CD4-positive, alpha-beta memory T cell (primary cell): ENCODE results near the gene PI4KA. TPM values are rescaled to one million over a fixed set of nuclear protein-coding genes. Genes with fewer than 3 reads are reported as not detected.

Experiments used
- CTCF ChIA-PET: fragments of 350-600 bp; sonication (Branson Sonifier 250); formaldehyde crosslinking; loops from one replicate; lab custom pipeline; 2021; ENCODE audit warnings: inconsistent platforms; ENCODE audit not compliant: partially characterized antibody; lab: Charles Lee
- POLR2A ChIA-PET: fragments of 350-600 bp; sonication (Branson Sonifier 250); formaldehyde crosslinking; loops from one replicate; lab custom pipeline; 2021; ENCODE audit not compliant: partially characterized antibody; lab: Charles Lee
- DNase-seq, 5 donors: peaks; one replicate each; pipeline versions ENCODE4 v3.0.0 to v3.0.0-alpha.2; 2020 to 2022; ENCODE audit warnings: mixed read lengths in 1 of 5
- H3K27ac ChIP-seq: one replicate; pipeline ENCODE4 v1.7.0; 2013; ENCODE audit warnings: low read depth, low read length
- H3K27me3 ChIP-seq: 2 replicates; pipeline ENCODE4 v1.7.0; 2013; ENCODE audit warnings: mild to moderate bottlenecking, low read length, moderate library complexity; ENCODE audit not compliant: insufficient read depth
- H3K36me3 ChIP-seq: 2 replicates; pipeline ENCODE4 v1.7.0; 2013; ENCODE audit warnings: mild to moderate bottlenecking, low read length, moderate library complexity; ENCODE audit not compliant: insufficient read depth
- H3K4me1 ChIP-seq: 2 replicates; pipeline ENCODE4 v1.7.0; 2013; ENCODE audit warnings: mild to moderate bottlenecking, low read length, moderate library complexity; ENCODE audit not compliant: insufficient read depth
- H3K4me3 ChIP-seq, 2 donors: one replicate each; pipeline ENCODE4 v1.7.0; 2013; ENCODE audit warnings: low read length in 2 of 2, mild to moderate bottlenecking in 1 of 2
- H3K9me3 ChIP-seq, 2 donors: one replicate each; pipeline ENCODE4 v1.7.0; 2013; ENCODE audit warnings: low read length in 2 of 2, control low read depth in 1 of 2; ENCODE audit not compliant: control insufficient read depth in 1 of 2
- H3K27ac Mint-ChIP-seq, 7 donors: one replicate each; pipeline ENCODE4 v1.8.0; 2020 to 2021; ENCODE audit warnings: mixed read lengths in 7 of 7, mild to moderate bottlenecking in 6 of 7, inconsistent platforms in 3 of 7, moderate library complexity in 3 of 7
- H3K27me3 Mint-ChIP-seq, 2 donors: one replicate each; pipeline ENCODE4 v1.8.0; 2020 to 2021; ENCODE audit warnings: mixed read lengths in 2 of 2
- H3K36me3 Mint-ChIP-seq, 2 donors: one replicate each; pipeline ENCODE4 v1.8.0; 2020 to 2021; ENCODE audit warnings: mixed read lengths in 2 of 2, inconsistent platforms in 1 of 2, mild to moderate bottlenecking in 1 of 2
- H3K4me1 Mint-ChIP-seq, 4 donors: one replicate each; pipeline ENCODE4 v1.8.0; 2020 to 2021; ENCODE audit warnings: mixed read lengths in 4 of 4, mild to moderate bottlenecking in 1 of 4
- H3K4me3 Mint-ChIP-seq, 8 donors: one replicate each; pipeline ENCODE4 v1.8.0; 2020 to 2021; ENCODE audit warnings: mixed read lengths in 8 of 8, mild to moderate bottlenecking in 7 of 8, moderate library complexity in 6 of 8, inconsistent platforms in 3 of 8
- H3K9me3 Mint-ChIP-seq, 8 donors: one replicate each; pipeline ENCODE4 v1.8.0; 2020 to 2021; ENCODE audit warnings: mixed read lengths in 8 of 8, mild to moderate bottlenecking in 5 of 8, inconsistent platforms in 3 of 8, moderate library complexity in 1 of 8
- intact Hi-C: fragments of 100-400 bp; cut with micrococcal nuclease; formaldehyde crosslinking; loops from one replicate; pipeline ENCODE4 v1.15.1; 2023
- polyA plus RNA-seq, 2 donors: library from polyadenylated mRNA; unstranded; fragments of 300-500 nt; fragmentation: Illumina TruSeq; gene quantifications; one replicate each; pipeline ENCODE4 v1.2.3, GENCODE V29; 2021
- total RNA-seq, 2 experiments: library from RNA; stranded (reverse); gene quantifications; one replicate each; pipeline ENCODE4 v1.2.3, GENCODE V29; 2021

PI4KA gene
- total and polyA plus RNA-seq, 4 experiments from 2014 or later = 31.5 to 145 (median 110) TPM

- no peaks in the 10 kb centered on the region for H3K9me3 ChIP-seq
- CTCF ChIA-PET = no interaction called here
- H3K36me3 ChIP-seq = peaks cover 48% of the 10 kb centered on the region
- Mint-ChIP-seq H3K9me3 (no peaks in the 10 kb centered on the region), H3K27ac (peak overlapping the region in 2 of 7 donors; percentile 55 to 83), H3K27me3 (no peaks in the 10 kb centered on the region), H3K4me3 (no peak overlapping the region), H3K4me1 (peaks cover 0 to 1% (median 0%) of the 10 kb centered on the region in 4 donors), H3K36me3 (peaks cover 57 to 79% of the 10 kb centered on the region in 2 donors)
- H3K4me1 ChIP-seq = no peaks in the 10 kb centered on the region
- POLR2A ChIA-PET = no interaction called here
- DNase-seq = no peak
- intact Hi-C loops = no loop called here
- H3K27ac ChIP-seq = no peak overlapping the region
- H3K4me3 ChIP-seq = no peak overlapping the region
- no peaks in the 10 kb centered on the region for H3K27me3 ChIP-seq
These were observed 66.2 kb downstream of the PI4KA start for GRCh38 chr22:20792221-20792965.

GRCh38 chr22:20788627-20789344 lies 69.8 kb downstream of the PI4KA start:
- Mint-ChIP-seq H3K36me3 (peaks cover 28 to 69% of the 10 kb centered on the region in 2 donors), H3K27me3 (no peaks in the 10 kb centered on the region), H3K27ac (peak overlapping the region in 5 of 7 donors; percentile 6 to 92 (median 19)), H3K4me1 (peaks cover 0 to 7% (median 4%) of the 10 kb centered on the region in 4 donors), H3K4me3 (no peak overlapping the region), H3K9me3 (peaks cover 0 to 2% (median 0%) of the 10 kb centered on the region in 8 donors)
- CTCF ChIA-PET = no interaction called here
- Histone ChIP-seq H3K4me1 (no peaks in the 10 kb centered on the region), H3K4me3 (no peak overlapping the region), H3K9me3 (no peaks in the 10 kb centered on the region), H3K27me3 (no peaks in the 10 kb centered on the region), H3K27ac (no peak overlapping the region), H3K36me3 (peaks cover 31% of the 10 kb centered on the region)
- intact Hi-C loops = no loop called here
- no peak for DNase-seq
- POLR2A ChIA-PET = no interaction called here

GRCh38 chr22:20787746-20788626 lies 70.6 kb downstream of the PI4KA start:
- ChIA-PET POLR2A (no interaction called here), CTCF (no interaction called here)
- Mint-ChIP-seq H3K9me3 (peaks cover 0 to 2% (median 0%) of the 10 kb centered on the region in 8 donors), H3K4me3 (no peak overlapping the region), H3K27me3 (no peaks in the 10 kb centered on the region), H3K4me1 (peaks cover 0 to 7% (median 3%) of the 10 kb centered on the region in 4 donors), H3K27ac (peak overlapping the region in 3 of 7 donors; percentile 6 to 92 (median 86)), H3K36me3 (peaks cover 26 to 61% of the 10 kb centered on the region in 2 donors)
- Histone ChIP-seq H3K36me3 (peaks cover 29% of the 10 kb centered on the region), H3K27me3 (no peaks in the 10 kb centered on the region), H3K9me3 (no peaks in the 10 kb centered on the region), H3K4me1 (no peaks in the 10 kb centered on the region), H3K27ac (no peak overlapping the region), H3K4me3 (no peak overlapping the region)
- intact Hi-C loops = no loop called here
- no peak for DNase-seq

GRCh38 chr22:20787223-20787622 lies 71.4 kb downstream of the PI4KA start:
- no peaks in the 10 kb centered on the region for H3K9me3 ChIP-seq
- no peak overlapping the region for H3K27ac ChIP-seq
- peaks cover 0 to 2% (median 0%) of the 10 kb centered on the region in 8 donors for H3K9me3 Mint-ChIP-seq
- H3K4me3 Mint-ChIP-seq = no peak overlapping the region
- no peaks in the 10 kb centered on the region for H3K4me1 ChIP-seq
- H3K27ac Mint-ChIP-seq = peak overlapping the region in 1 of 7 donors; percentile 86
- DNase-seq = no peak
- peaks cover 27% of the 10 kb centered on the region for H3K36me3 ChIP-seq
- H3K27me3 Mint-ChIP-seq = no peaks in the 10 kb centered on the region
- no peaks in the 10 kb centered on the region for H3K27me3 ChIP-seq
- ChIA-PET POLR2A (no interaction called here), CTCF (interaction anchor here (0.9 to 1.9 kb wide), 3 partner anchors 10 to 369 kb away, joined by 3 to 4 read pairs (median 4); partner anchors contain the start of gene SERPIND1)
- intact Hi-C loops = no loop called here
- peaks cover 0 to 7% (median 3%) of the 10 kb centered on the region in 4 donors for H3K4me1 Mint-ChIP-seq
- no peak overlapping the region for H3K4me3 ChIP-seq
- peaks cover 21 to 57% of the 10 kb centered on the region in 2 donors for H3K36me3 Mint-ChIP-seq

GRCh38 chr22:20786536-20786979 lies 72.1 kb downstream of the PI4KA start:
- no peaks in the 10 kb centered on the region for H3K27me3 Mint-ChIP-seq
- Histone ChIP-seq H3K27me3 (no peaks in the 10 kb centered on the region), H3K27ac (no peak overlapping the region), H3K4me1 (no peaks in the 10 kb centered on the region), H3K9me3 (no peaks in the 10 kb centered on the region), H3K36me3 (peaks cover 27% of the 10 kb centered on the region), H3K4me3 (no peak overlapping the region)
- no peak overlapping the region for H3K4me3 Mint-ChIP-seq
- DNase-seq = no peak
- peak overlapping the region in 2 of 7 donors; percentile 42 for H3K27ac Mint-ChIP-seq
- intact Hi-C loops = no loop called here
- ChIA-PET POLR2A (no interaction called here), CTCF (interaction anchor here (0.9 to 1.9 kb wide), 3 partner anchors 9 to 368 kb away, joined by 3 to 4 read pairs (median 4); partner anchors contain the start of gene SERPIND1)
- peaks cover 0 to 7% (median 3%) of the 10 kb centered on the region in 4 donors for H3K4me1 Mint-ChIP-seq
- H3K36me3 Mint-ChIP-seq = peaks cover 21 to 57% of the 10 kb centered on the region in 2 donors
- peaks cover 0 to 2% (median 0%) of the 10 kb centered on the region in 8 donors for H3K9me3 Mint-ChIP-seq

- H3K36me3 ChIP-seq = peaks cover 22% of the 10 kb centered on the region
- CTCF ChIA-PET = interaction anchor here (1.1 to 1.9 kb wide), 3 partner anchors 8 to 46 kb away, joined by 4 read pairs; partner anchors contain the start of gene SERPIND1
- no peaks in the 10 kb centered on the region for H3K27me3 ChIP-seq
These were observed 72.6 kb downstream of the PI4KA start for GRCh38 chr22:20786048-20786447.

More at GRCh38 chr22:20786048-20786447, 72.6 kb downstream of the PI4KA start:
- Histone ChIP-seq H3K4me1 (no peaks in the 10 kb centered on the region), H3K27ac (no peak overlapping the region), H3K9me3 (no peaks in the 10 kb centered on the region), H3K4me3 (no peak overlapping the region)
- Mint-ChIP-seq H3K36me3 (peaks cover 18 to 52% of the 10 kb centered on the region in 2 donors), H3K27ac (no peak overlapping the region), H3K4me3 (no peak overlapping the region), H3K4me1 (peaks cover 0 to 7% (median 3%) of the 10 kb centered on the region in 4 donors), H3K27me3 (no peaks in the 10 kb centered on the region), H3K9me3 (peaks cover 0 to 2% (median 0%) of the 10 kb centered on the region in 8 donors)
- intact Hi-C loops = no loop called here
- POLR2A ChIA-PET = no interaction called here
- no peak for DNase-seq
